Loucy (cell line): ENCODE results near the gene DKK3.

Experiments
- H2AFZ ChIP-seq: fragments of 200-600 bp; sonication (generic); 2 replicates; pipeline ENCODE4 v1.6.0; 2016; ENCODE audit warnings: antibody characterized with exemption, mild to moderate bottlenecking, low read length, moderate library complexity
- H3F3A ChIP-seq: fragments of 200-600 bp; 2 replicates; pipeline ENCODE4 v1.6.0; 2016; ENCODE audit warnings: antibody characterized with exemption, low read depth, mild to moderate bottlenecking
- H3K27me3 ChIP-seq: fragments of 200-600 bp; sonication (generic); 2 replicates; pipeline ENCODE4 v1.6.1; 2014; ENCODE audit warnings: low read length, mild to moderate bottlenecking; ENCODE audit not compliant: insufficient read depth, poor library complexity, severe bottlenecking
- H3K36me3 ChIP-seq: fragments of 200-600 bp; sonication (generic); 2 replicates; pipeline ENCODE4 v1.6.1; 2016; ENCODE audit warnings: low read length; ENCODE audit not compliant: insufficient read depth
- H3K4me1 ChIP-seq: fragments of 200-600 bp; sonication (generic); 2 replicates; pipeline ENCODE4 v1.5.1; 2014; ENCODE audit warnings: low read length, mild to moderate bottlenecking; ENCODE audit not compliant: insufficient read depth, poor library complexity, severe bottlenecking
- H3K4me2 ChIP-seq: fragments of 200-600 bp; sonication (generic); 2 replicates; pipeline ENCODE4 v1.6.0; 2014; ENCODE audit warnings: antibody characterized with exemption, low read length, low read depth, mild to moderate bottlenecking; ENCODE audit not compliant: poor library complexity, severe bottlenecking
- H3K4me3 ChIP-seq: fragments of 200-600 bp; sonication (generic); 2 replicates; pipeline ENCODE4 v1.5.1; 2014; ENCODE audit warnings: low read length, mild to moderate bottlenecking, mixed read lengths; ENCODE audit not compliant: poor library complexity, severe bottlenecking
- H3K79me2 ChIP-seq: fragments of 200-600 bp; sonication (generic); 2 replicates; pipeline ENCODE4 v1.6.1; 2014; ENCODE audit warnings: low read length; ENCODE audit not compliant: insufficient read depth
- H3K9ac ChIP-seq: fragments of 200-600 bp; sonication (generic); 2 replicates; pipeline ENCODE4 v1.6.0; 2014; ENCODE audit warnings: mild to moderate bottlenecking, low read depth, low read length, moderate library complexity; ENCODE audit not compliant: poor library complexity, severe bottlenecking
- H3K9me2 ChIP-seq: fragments of 200-600 bp; sonication (generic); replicated peaks from 2 replicates; pipeline ENCODE4 v1.6.1; 2016; ENCODE audit warnings: low read depth, low read length, mixed read lengths
- H3K9me3 ChIP-seq: fragments of 200-600 bp; sonication (generic); 2 replicates; pipeline ENCODE4 v1.6.1; 2014; ENCODE audit warnings: mild to moderate bottlenecking, antibody characterized with exemption, low read length, low read depth; ENCODE audit not compliant: insufficient read depth
- H4K20me1 ChIP-seq: fragments of 200-600 bp; sonication (generic); 2 replicates; pipeline ENCODE4 v1.6.0; 2014; ENCODE audit warnings: antibody characterized with exemption, low read length, mild to moderate bottlenecking; ENCODE audit not compliant: insufficient read depth, poor library complexity, severe bottlenecking
- CTCF ChIP-seq: fragments of 200-600 bp; sonication (generic); conservative IDR thresholded peaks from 2 replicates; pipeline ENCODE4 v1.5.1; 2014; ENCODE audit warnings: mild to moderate bottlenecking, antibody characterized with exemption, low read length
- EZH2phosphoT487 ChIP-seq: fragments of 200-600 bp; IDR thresholded peaks from 2 replicates; pipeline ENCODE4 v1.6.1; 2018; ENCODE audit warnings: antibody characterized with exemption, mild to moderate bottlenecking, moderate library complexity, borderline replicate concordance

The DKK3 gene

GRCh38 chr11:11978098-11978637 is 30.3 kb downstream of the DKK3 start:
- Histone ChIP-seq H3K4me2 (no peak overlapping the region), H2AFZ (no peak overlapping the region), H3K9me2 (no peaks in the 10 kb centered on the region), H3K36me3 (no peaks in the 10 kb centered on the region), H3K79me2 (no peaks in the 10 kb centered on the region), H4K20me1 (no peaks in the 10 kb centered on the region), H3F3A (no peaks in the 10 kb centered on the region), H3K9me3 (no peaks in the 10 kb centered on the region), H3K4me3 (no peak overlapping the region), H3K9ac (no peak overlapping the region), H3K4me1 (no peaks in the 10 kb centered on the region), H3K27me3 (no peaks in the 10 kb centered on the region)
- no peak for TF ChIP-seq EZH2phosphoT487
- no peak for TF ChIP-seq CTCF

GRCh38 chr11:11977206-11977938 is 31.1 kb downstream of the DKK3 start:
- H3K4me1 ChIP-seq, result no peaks in the 10 kb centered on the region
- no peaks in the 10 kb centered on the region for H3F3A ChIP-seq
- H3K9me3 ChIP-seq, result no peaks in the 10 kb centered on the region
- no peaks in the 10 kb centered on the region for H3K79me2 ChIP-seq
- TF ChIP-seq CTCF, result no peak
- TF ChIP-seq EZH2phosphoT487, result no peak
- no peak overlapping the region for H2AFZ ChIP-seq
- no peak overlapping the region for H3K4me2 ChIP-seq
- H3K4me3 ChIP-seq, result no peak overlapping the region
- no peaks in the 10 kb centered on the region for H3K36me3 ChIP-seq
- no peaks in the 10 kb centered on the region for H3K27me3 ChIP-seq
- H3K9ac ChIP-seq, result no peak overlapping the region
- H4K20me1 ChIP-seq, result no peaks in the 10 kb centered on the region
- H3K9me2 ChIP-seq, result no peaks in the 10 kb centered on the region

DNA sequence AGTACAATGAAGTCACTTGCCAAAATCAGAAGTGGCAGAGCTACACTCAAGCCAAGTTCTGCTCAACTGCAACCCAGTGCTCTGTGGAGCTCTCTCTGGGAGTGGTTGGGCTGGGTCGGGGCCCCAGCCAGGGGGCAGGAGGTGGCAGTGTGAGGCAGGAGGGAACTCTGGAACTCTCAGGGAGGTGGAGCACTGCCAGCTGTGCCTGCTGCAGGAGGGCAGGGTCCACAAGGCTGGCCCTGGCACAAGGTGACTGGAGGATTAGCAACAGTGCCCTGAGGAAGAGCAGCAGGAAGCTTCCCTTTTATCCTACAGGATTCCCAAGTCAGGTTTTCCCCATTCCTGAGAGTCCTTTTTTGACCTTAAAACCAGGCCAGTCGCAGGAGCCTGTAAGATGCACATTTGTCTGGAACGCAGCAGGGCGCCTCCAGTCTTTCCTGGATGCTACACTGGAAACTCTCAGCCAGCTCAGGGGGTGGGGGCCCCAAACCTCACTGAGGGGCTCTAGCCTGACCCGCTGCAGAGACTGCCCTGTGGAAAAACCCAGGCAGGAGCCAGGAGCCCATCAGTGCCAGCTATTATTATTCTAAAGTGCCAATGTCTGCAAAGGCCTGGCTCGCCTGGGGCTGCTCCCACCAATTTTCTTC is 31.8 kb downstream of the DKK3 start:
- Histone ChIP-seq H3K4me3 (no peak overlapping the region), H3K36me3 (no peaks in the 10 kb centered on the region), H4K20me1 (no peaks in the 10 kb centered on the region), H3F3A (no peaks in the 10 kb centered on the region), H3K4me2 (no peak overlapping the region), H3K27me3 (no peaks in the 10 kb centered on the region), H3K79me2 (no peaks in the 10 kb centered on the region), H3K9ac (no peak overlapping the region), H2AFZ (no peak overlapping the region), H3K4me1 (no peaks in the 10 kb centered on the region), H3K9me2 (no peaks in the 10 kb centered on the region), H3K9me3 (no peaks in the 10 kb centered on the region)
- TF ChIP-seq CTCF, result no peak
- TF ChIP-seq EZH2phosphoT487, result no peak
